ENCODE results near the gene MYO19.

- TF ChIP-seq CTCF (IDR thresholded peaks at IDR 0.05) (no peak), EZH2 (IDR thresholded peaks at IDR 0.05) (no peak), EZH2phosphoT487 (IDR thresholded peaks at IDR 0.05) (no peak)
Observed at GRCh38 chr17:36507266-36507665, 27.4 kb downstream of the MYO19 start.
